ENCODE results near the gene RPTOR. TPM values are rescaled to one million over a fixed set of nuclear protein-coding genes. Genes with fewer than 3 reads are reported as not detected.

RPTOR gene
- total and polyA plus RNA-seq, 2 donors (not counting 3 experiments of a cell fraction or from before 2014, with no cell fraction given): 10.7 to 41.8 TPM

DNA sequence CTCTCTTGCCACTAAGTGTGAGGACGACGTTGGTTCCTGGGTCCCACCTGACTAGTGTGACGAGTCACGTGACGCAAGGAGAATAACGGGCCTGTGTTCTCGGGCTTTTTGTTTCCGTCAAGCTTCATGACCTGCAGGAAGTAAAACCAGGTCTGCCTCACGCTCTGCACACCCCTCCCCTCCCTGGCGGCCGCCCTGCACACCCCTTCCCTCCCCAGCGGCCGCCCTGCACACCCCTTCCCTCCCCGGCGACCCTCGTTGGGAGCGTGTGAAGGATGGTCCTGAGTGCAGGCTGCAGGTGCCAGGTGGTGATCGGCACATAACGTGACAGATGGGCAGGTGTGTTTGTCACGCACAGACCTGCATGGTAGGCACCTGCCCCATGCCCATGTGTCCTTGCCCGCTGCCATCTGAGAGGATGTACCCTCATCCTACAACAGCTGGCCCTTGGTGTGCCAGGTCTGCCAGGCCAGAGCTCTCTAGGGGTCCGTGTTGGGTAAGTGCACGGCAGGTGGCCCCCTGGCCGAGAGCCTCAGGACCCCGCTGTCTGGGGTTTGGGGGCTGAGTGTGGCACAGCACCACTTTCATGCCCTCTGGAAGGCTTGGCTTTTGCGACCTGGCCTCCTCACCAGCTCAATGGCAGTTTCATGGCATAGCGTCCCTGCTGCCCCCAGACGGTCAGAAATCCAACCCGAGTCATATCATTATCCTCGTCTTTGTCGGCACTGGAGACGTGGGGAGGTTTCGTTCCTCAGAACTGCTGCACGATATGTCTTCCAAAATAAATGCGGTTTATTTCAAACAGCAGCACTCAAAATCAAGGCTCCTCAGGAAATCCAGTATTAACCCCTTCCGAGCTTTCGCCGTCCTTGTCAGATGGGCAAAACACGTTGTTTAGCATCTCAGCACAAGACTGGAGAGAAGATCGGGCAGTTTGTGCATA is 255.2 kb downstream of the RPTOR start:
- no peaks in the 10 kb centered on the region for H3K27me3 ChIP-seq (ENCODE audit: control insufficient read depth in 2 of 2, insufficient read depth in 2 of 2, low read length in 2 of 2)
- no peaks in the 10 kb centered on the region for H3K36me3 ChIP-seq (ENCODE audit: control insufficient read depth in 2 of 2, extremely low read depth in 1 of 2, insufficient read depth in 2 of 2, low read length in 2 of 2)
- H3K4me1 ChIP-seq (ENCODE audit: control insufficient read depth, extremely low read depth, insufficient read depth, low read length): no peaks in the 10 kb centered on the region
- FAIRE-seq (no peak), DNase-seq (ENCODE audit: low read depth, low spot score) (no peak)
- H2AFZ ChIP-seq (ENCODE audit: low read depth, low read length): no peak overlapping the region
- no peaks in the 10 kb centered on the region for H3K79me2 ChIP-seq (ENCODE audit: control insufficient read depth, insufficient read depth, low read length)
- H4K20me1 ChIP-seq (replicated peaks; ENCODE audit: control insufficient read depth, extremely low read depth, insufficient read depth, low read length): no peaks in the 10 kb centered on the region
- no peaks in the 10 kb centered on the region for H3K9me1 ChIP-seq (replicated peaks; ENCODE audit: control insufficient read depth, extremely low read depth, insufficient read depth, low read length)
- POLR2A ChIA-PET: no interaction called here
- H3K9ac ChIP-seq (replicated peaks; ENCODE audit: extremely low read depth, insufficient read depth, low read length): no peak overlapping the region
- no peak for TF ChIP-seq MYC (IDR thresholded peaks at IDR 0.05; ENCODE audit: low read depth, low read length)
- TF ChIP-seq EZH2 (IDR thresholded peaks at IDR 0.05; ENCODE audit: borderline replicate concordance, low read depth, low read length, severe bottlenecking): no peak
- no peak for TF ChIP-seq POLR2AphosphoS5 (IDR thresholded peaks at IDR 0.05; ENCODE audit: insufficient read depth, low read depth, low read length)
- no peak for TF ChIP-seq FOS (IDR thresholded peaks at IDR 0.05; ENCODE audit: borderline replicate concordance, insufficient read depth, low read length)
- no peak for TF ChIP-seq JUN (IDR thresholded peaks at IDR 0.05; ENCODE audit: borderline replicate concordance, insufficient read depth, insufficient read length, low read depth)
- TF ChIP-seq, protein P1, sequence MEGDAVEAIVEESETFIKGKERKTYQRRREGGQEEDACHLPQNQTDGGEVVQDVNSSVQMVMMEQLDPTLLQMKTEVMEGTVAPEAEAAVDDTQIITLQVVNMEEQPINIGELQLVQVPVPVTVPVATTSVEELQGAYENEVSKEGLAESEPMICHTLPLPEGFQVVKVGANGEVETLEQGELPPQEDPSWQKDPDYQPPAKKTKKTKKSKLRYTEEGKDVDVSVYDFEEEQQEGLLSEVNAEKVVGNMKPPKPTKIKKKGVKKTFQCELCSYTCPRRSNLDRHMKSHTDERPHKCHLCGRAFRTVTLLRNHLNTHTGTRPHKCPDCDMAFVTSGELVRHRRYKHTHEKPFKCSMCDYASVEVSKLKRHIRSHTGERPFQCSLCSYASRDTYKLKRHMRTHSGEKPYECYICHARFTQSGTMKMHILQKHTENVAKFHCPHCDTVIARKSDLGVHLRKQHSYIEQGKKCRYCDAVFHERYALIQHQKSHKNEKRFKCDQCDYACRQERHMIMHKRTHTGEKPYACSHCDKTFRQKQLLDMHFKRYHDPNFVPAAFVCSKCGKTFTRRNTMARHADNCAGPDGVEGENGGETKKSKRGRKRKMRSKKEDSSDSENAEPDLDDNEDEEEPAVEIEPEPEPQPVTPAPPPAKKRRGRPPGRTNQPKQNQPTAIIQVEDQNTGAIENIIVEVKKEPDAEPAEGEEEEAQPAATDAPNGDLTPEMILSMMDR (IDR thresholded peaks at IDR 0.05; ENCODE audit: extremely low read depth in 1 of 2, insufficient read depth in 1 of 2, low read depth in 1 of 2, low read length in 2 of 2): no peak
- TF ChIP-seq GATA2 (IDR thresholded peaks at IDR 0.05; ENCODE audit: insufficient read depth, insufficient read length, low read depth, low read length): no peak
- no TSS peak for BruUV-seq (replicated peaks)
- H3K4me3 ChIP-seq (replicated peaks in 1 of 3; ENCODE audit: insufficient read depth in 1 of 3, low read depth in 1 of 3, low read length in 3 of 3): no peak overlapping the region
- no peak overlapping the region for H3K4me2 ChIP-seq (ENCODE audit: insufficient read depth, low read length)
- CTCF ChIA-PET: interaction anchor here (0.8 kb wide), 1 partner anchor 27 kb away, joined by 3 read pairs; no protein-coding TSS in a partner anchor
- H3K27ac ChIP-seq (ENCODE audit: insufficient read depth, low read depth, low read length): no peak overlapping the region
- no peaks in the 10 kb centered on the region for H3K9me3 ChIP-seq (replicated peaks; ENCODE audit: control insufficient read depth, insufficient read depth, low read length)
- dilution Hi-C loops (cut with MboI; ENCODE audit: extremely low pct_ligation_motif_present, low sequenced_read_pairs) (no loop called here), intact Hi-C loops (cut with micrococcal nuclease) (no loop called here)

Data from endothelial cell of umbilical vein (primary cell).